Trophoblast cell (in vitro differentiated cells and primary cell): ENCODE measurements around the gene PLBD2.

ENCODE experiments used
- DNase-seq, 2 donors: peaks; one replicate each; pipeline ENCODE4 v3.0.0-alpha.2; 2016
- H2AFZ ChIP-seq: 2 replicates; pipeline ENCODE4 v1.6.1; 2013; ENCODE audit warnings: low read length, moderate library complexity, mild to moderate bottlenecking; ENCODE audit not compliant: insufficient read depth, poor library complexity
- H2AK5ac ChIP-seq: 2 replicates; pipeline ENCODE4 v1.6.1; 2013; ENCODE audit warnings: mild to moderate bottlenecking, low read length
- H2BK120ac ChIP-seq: 2 replicates; pipeline ENCODE4 v1.6.1; 2013; ENCODE audit warnings: low read length, mild to moderate bottlenecking, moderate library complexity; ENCODE audit not compliant: insufficient read depth, poor library complexity
- H2BK12ac ChIP-seq: 2 replicates; pipeline ENCODE4 v1.6.1; 2013; ENCODE audit warnings: mild to moderate bottlenecking, low read length, moderate library complexity
- H2BK5ac ChIP-seq: 2 replicates; pipeline ENCODE4 v1.6.1; 2013; ENCODE audit warnings: low read length, low read depth, moderate library complexity, mild to moderate bottlenecking; ENCODE audit not compliant: poor library complexity
- H3K14ac ChIP-seq: 2 replicates; pipeline ENCODE4 v1.6.1; 2013; ENCODE audit warnings: mild to moderate bottlenecking, low read length
- H3K18ac ChIP-seq: 2 replicates; pipeline ENCODE4 v1.6.1; 2013; ENCODE audit warnings: mild to moderate bottlenecking, low read length
- H3K23ac ChIP-seq: 2 replicates; pipeline ENCODE4 v1.6.1; 2013; ENCODE audit warnings: low read length
- H3K27ac ChIP-seq: 2 replicates; pipeline ENCODE4 v1.5.1; 2013; ENCODE audit warnings: low read depth, mild to moderate bottlenecking, inconsistent platforms, low read length, moderate library complexity
- H3K27me3 ChIP-seq: 2 replicates; pipeline ENCODE4 v1.6.1; 2013; ENCODE audit warnings: inconsistent platforms, mild to moderate bottlenecking, low read length, moderate library complexity; ENCODE audit not compliant: insufficient read depth
- H3K36me3 ChIP-seq, 2 experiments: 1 replicate in 1 of 2; 2 replicates in 1 of 2; pipeline ENCODE4 v1.6.1; 2013; ENCODE audit warnings: low read length in 2 of 2, mild to moderate bottlenecking in 2 of 2, moderate library complexity in 1 of 2; ENCODE audit not compliant: insufficient read depth in 2 of 2, control insufficient read depth in 1 of 2
- H3K4ac ChIP-seq: 2 replicates; pipeline ENCODE4 v1.6.1; 2013; ENCODE audit warnings: low read depth, mild to moderate bottlenecking, low read length, moderate library complexity
- H3K4me1 ChIP-seq, 2 experiments: 1 replicate in 1 of 2; 2 replicates in 1 of 2; pipeline ENCODE4 v1.6.1; 2013; ENCODE audit warnings: low read length in 2 of 2, mild to moderate bottlenecking in 2 of 2, moderate library complexity in 1 of 2; ENCODE audit not compliant: insufficient read depth in 2 of 2, control insufficient read depth in 1 of 2
- H3K4me2 ChIP-seq: 2 replicates; pipeline ENCODE4 v1.6.1; 2013; ENCODE audit warnings: inconsistent platforms, mild to moderate bottlenecking, low read length, moderate library complexity
- H3K4me3 ChIP-seq: 2 replicates; pipeline ENCODE4 v1.5.1; 2013; ENCODE audit warnings: mild to moderate bottlenecking, low read depth, low read length, inconsistent platforms
- H3K79me1 ChIP-seq: one replicate; pipeline ENCODE4 v1.6.1; 2013; ENCODE audit warnings: low read length
- H3K79me2 ChIP-seq: 2 replicates; pipeline ENCODE4 v1.6.1; 2013; ENCODE audit warnings: low read length, mild to moderate bottlenecking; ENCODE audit not compliant: control insufficient read depth, insufficient read depth, poor library complexity
- H3K9ac ChIP-seq: 2 replicates; pipeline ENCODE4 v1.6.1; 2013; ENCODE audit warnings: mild to moderate bottlenecking, low read length
- H3K9me3 ChIP-seq: 2 replicates; pipeline ENCODE4 v1.6.1; 2013; ENCODE audit warnings: low read depth, mild to moderate bottlenecking, control low read depth, inconsistent platforms, low read length; ENCODE audit not compliant: insufficient read depth
- H4K12ac ChIP-seq: 2 replicates; pipeline ENCODE4 v1.6.1; 2013; ENCODE audit warnings: low read depth, mild to moderate bottlenecking, low read length, moderate library complexity
- H4K8ac ChIP-seq: 2 replicates; pipeline ENCODE4 v1.6.1; 2013; ENCODE audit warnings: low read depth, mild to moderate bottlenecking, low read length, moderate library complexity
- H4K91ac ChIP-seq: one replicate; pipeline ENCODE4 v1.6.1; 2013; ENCODE audit warnings: low read depth, mild to moderate bottlenecking, low read length, moderate library complexity
- WGBS: extraction: QIAGEN DNeasy Blood & Tissue Kit; methylation state at CpG from one replicate; pipeline ENCODE4 v1.1.7; 2013; ENCODE audit warnings: missing lambda C conversion rate; ENCODE audit not compliant: insufficient read length, insufficient coverage; ENCODE audit errors: extremely low coverage; 5-methylcytosine and 5-hydroxymethylcytosine counted together

PLBD2 gene

GRCh38 chr12:113424915-113425823 is 66.8 kb downstream of the PLBD2 start:
- peaks cover 3% of the 10 kb centered on the region for H3K79me2 ChIP-seq
- peak overlapping the region; percentile 23 for H4K8ac ChIP-seq
- no peak overlapping the region for H3K23ac ChIP-seq
- peaks cover 4% of the 10 kb centered on the region for H3K79me1 ChIP-seq
- H3K9me3 ChIP-seq: peaks cover 5% of the 10 kb centered on the region
- no peak overlapping the region for H3K18ac ChIP-seq
- no peak overlapping the region for H3K4me3 ChIP-seq
- H4K12ac ChIP-seq: no peak overlapping the region
- no peak overlapping the region for H2AFZ ChIP-seq
- peaks cover 7 to 10% of the 10 kb centered on the region in 2 experiments for H3K4me1 ChIP-seq
- no peak overlapping the region for H2BK120ac ChIP-seq
- H2BK5ac ChIP-seq: no peak overlapping the region
- no peak overlapping the region for H2BK12ac ChIP-seq
- H3K27me3 ChIP-seq: peaks cover under 1% of the 10 kb centered on the region
- no peak overlapping the region for H4K91ac ChIP-seq
- no peak overlapping the region for H3K27ac ChIP-seq
- H3K9ac ChIP-seq: no peak overlapping the region
- no peaks in the 10 kb centered on the region for H3K36me3 ChIP-seq
- H2AK5ac ChIP-seq: no peak overlapping the region
- peak; percentile 33 to 64 for DNase-seq
- H3K4me2 ChIP-seq: no peak overlapping the region
- H3K4ac ChIP-seq: no peak overlapping the region
- H3K14ac ChIP-seq: no peak overlapping the region
- 100% methylated on average over 1 of the region's 20 CpGs for WGBS

- Histone ChIP-seq H2BK5ac (no peak overlapping the region), H3K9ac (no peak overlapping the region), H3K27me3 (peaks cover 2% of the 10 kb centered on the region), H4K91ac (no peak overlapping the region), H3K4me2 (no peak overlapping the region), H3K79me2 (peaks cover 3% of the 10 kb centered on the region), H3K79me1 (peaks cover 4% of the 10 kb centered on the region), H2BK12ac (no peak overlapping the region), H3K14ac (no peak overlapping the region), H3K9me3 (peaks cover 5% of the 10 kb centered on the region), H4K12ac (no peak overlapping the region), H2BK120ac (no peak overlapping the region), H3K4me3 (no peak overlapping the region), H3K36me3 (no peaks in the 10 kb centered on the region), H3K27ac (no peak overlapping the region), H3K18ac (no peak overlapping the region), H2AK5ac (no peak overlapping the region), H3K4me1 (peaks cover 7 to 10% of the 10 kb centered on the region in 2 experiments), H4K8ac (no peak overlapping the region), H3K23ac (no peak overlapping the region), H3K4ac (no peak overlapping the region), H2AFZ (no peak overlapping the region)
- WGBS: no CpG with 5 or more reads among the region's 11 CpGs
- DNase-seq: no peak
Observed at GRCh38 chr12:113425960-113426453, 67.6 kb downstream of the PLBD2 start.

GRCh38 chr12:113427882-113428281 is 69.5 kb downstream of the PLBD2 start:
- peaks cover 2% of the 10 kb centered on the region for H3K27me3 ChIP-seq
- no peak overlapping the region for H3K4me2 ChIP-seq
- H3K9me3 ChIP-seq: peaks cover 5% of the 10 kb centered on the region
- H2BK5ac ChIP-seq: no peak overlapping the region
- no peak overlapping the region for H3K9ac ChIP-seq
- H3K18ac ChIP-seq: no peak overlapping the region
- H3K27ac ChIP-seq: no peak overlapping the region
- peaks cover under 1% of the 10 kb centered on the region in 2 experiments for H3K4me1 ChIP-seq
- H3K4me3 ChIP-seq: no peak overlapping the region
- no peak overlapping the region for H2BK120ac ChIP-seq
- WGBS: no CpG with 5 or more reads among the region's 9 CpGs
- H3K14ac ChIP-seq: no peak overlapping the region
- H3K36me3 ChIP-seq: no peaks in the 10 kb centered on the region
- H3K23ac ChIP-seq: no peak overlapping the region
- H2BK12ac ChIP-seq: no peak overlapping the region
- no peaks in the 10 kb centered on the region for H3K79me2 ChIP-seq
- H4K12ac ChIP-seq: no peak overlapping the region
- DNase-seq: no peak
- no peak overlapping the region for H2AK5ac ChIP-seq
- no peak overlapping the region for H4K8ac ChIP-seq
- no peaks in the 10 kb centered on the region for H3K79me1 ChIP-seq
- no peak overlapping the region for H3K4ac ChIP-seq
- H4K91ac ChIP-seq: no peak overlapping the region
- no peak overlapping the region for H2AFZ ChIP-seq

- no peak overlapping the region for H2AK5ac ChIP-seq
Observed at GRCh38 chr12:113428482-113428881, 70.1 kb downstream of the PLBD2 start.

More at GRCh38 chr12:113428482-113428881, 70.1 kb downstream of the PLBD2 start:
- no peaks in the 10 kb centered on the region for H3K79me2 ChIP-seq
- H3K4me2 ChIP-seq: no peak overlapping the region
- WGBS: no CpG with 5 or more reads among the region's 1 CpG
- no peak overlapping the region for H3K18ac ChIP-seq
- no peak overlapping the region for H3K27ac ChIP-seq
- no peak overlapping the region for H3K4me3 ChIP-seq
- H2AFZ ChIP-seq: no peak overlapping the region
- H4K91ac ChIP-seq: no peak overlapping the region
- H3K4me1 ChIP-seq: no peaks in the 10 kb centered on the region
- no peak overlapping the region for H4K8ac ChIP-seq
- H3K79me1 ChIP-seq: no peaks in the 10 kb centered on the region
- no peaks in the 10 kb centered on the region for H3K36me3 ChIP-seq
- H2BK12ac ChIP-seq: no peak overlapping the region
- H3K23ac ChIP-seq: no peak overlapping the region
- no peak overlapping the region for H3K9ac ChIP-seq
- H3K27me3 ChIP-seq: peaks cover 2% of the 10 kb centered on the region
- H4K12ac ChIP-seq: no peak overlapping the region
- H3K4ac ChIP-seq: no peak overlapping the region
- H3K14ac ChIP-seq: no peak overlapping the region
- no peak overlapping the region for H2BK5ac ChIP-seq
- peaks cover 5% of the 10 kb centered on the region for H3K9me3 ChIP-seq
- no peak overlapping the region for H2BK120ac ChIP-seq
- DNase-seq: no peak
